IMR-90 (cell line): ENCODE measurements around the gene ITIH4. TPM values are rescaled to one million over a fixed set of nuclear protein-coding genes. Genes with fewer than 3 reads are reported as not detected.

Source experiments
- ATAC-seq: fragments of 200-7000 bp; cut with Tn5 transposase; 2 replicates; pipeline ENCODE4 v1.9.1; 2020; ENCODE audit warnings: low read depth, mild to moderate bottlenecking, moderate library complexity
- BruUV-seq: library from RNA; stranded (reverse); fragments of 400-500 nt; replicated peaks from 2 replicates; lab custom pipeline; 2021; lab: Mats Ljungman, UMichigan
- CTCF ChIA-PET: fragments of 300-600 bp; formaldehyde crosslinking; extraction: SDS; loops from one replicate; lab custom pipeline; 2021; ENCODE audit warnings: antibody characterized with exemption; lab: Yijun Ruan, JAX
- POLR2A ChIA-PET: fragments of 300-600 bp; sonication (Branson Sonifier 250); formaldehyde crosslinking; loops from one replicate; lab custom pipeline; 2022; ENCODE audit warnings: antibody characterized with exemption; ENCODE audit not compliant: unreplicated experiment; lab: Charles Lee
- DNase-seq: peaks from one replicate; pipeline ENCODE4 v3.0.0; 2013
- H2AFZ ChIP-seq: replicated peaks from 2 replicates; pipeline ENCODE3; 2013; ENCODE audit warnings: low read length, mild to moderate bottlenecking; ENCODE audit not compliant: poor library complexity
- H2AK5ac ChIP-seq: 2 replicates; pipeline ENCODE4 v1.6.1; 2013; ENCODE audit warnings: low read depth, low read length, inconsistent platforms
- H2AK9ac ChIP-seq: replicated peaks from 2 replicates; pipeline ENCODE3; 2013; ENCODE audit warnings: mild to moderate bottlenecking, low read depth, low read length, moderate library complexity; ENCODE audit not compliant: poor library complexity
- H2BK120ac ChIP-seq: 2 replicates; pipeline ENCODE4 v1.6.1; 2013; ENCODE audit warnings: low read depth, low read length, inconsistent platforms
- H2BK15ac ChIP-seq: 3 replicates; pipeline ENCODE4 v1.6.1; 2013; ENCODE audit warnings: low read depth, low read length, inconsistent platforms
- H2BK20ac ChIP-seq: 2 replicates; pipeline ENCODE4 v1.6.1; 2013; ENCODE audit warnings: low read depth, mild to moderate bottlenecking, inconsistent platforms, low read length, moderate library complexity
- H2BK5ac ChIP-seq: 2 replicates; pipeline ENCODE4 v1.6.1; 2013; ENCODE audit warnings: mild to moderate bottlenecking, low read depth, low read length, inconsistent platforms; ENCODE audit not compliant: poor library complexity, severe bottlenecking
- H3K14ac ChIP-seq: replicated peaks from 2 replicates; pipeline ENCODE4 v1.6.1; 2013; ENCODE audit warnings: low read depth, low read length, inconsistent platforms
- H3K18ac ChIP-seq: 2 replicates; pipeline ENCODE4 v1.6.1; 2013; ENCODE audit warnings: low read depth, low read length, control low read depth
- H3K23ac ChIP-seq: 2 replicates; pipeline ENCODE4 v1.6.1; 2013; ENCODE audit warnings: low read depth, low read length, inconsistent platforms
- H3K27ac ChIP-seq: 2 replicates; pipeline ENCODE4 v1.5.1; 2013; ENCODE audit warnings: mild to moderate bottlenecking, control low read depth, low read length; ENCODE audit not compliant: insufficient read depth
- H3K27me3 ChIP-seq: 2 replicates; pipeline ENCODE4 v1.6.1; 2013; ENCODE audit warnings: low read length; ENCODE audit not compliant: control insufficient read depth, insufficient read depth
- H3K36me3 ChIP-seq: 2 replicates; pipeline ENCODE4 v1.6.1; 2013; ENCODE audit warnings: low read length, mixed read lengths; ENCODE audit not compliant: control insufficient read depth, insufficient read depth
- H3K4ac ChIP-seq: 2 replicates; pipeline ENCODE4 v1.6.1; 2013; ENCODE audit warnings: low read depth, low read length, inconsistent platforms
- H3K4me1 ChIP-seq: 2 replicates; pipeline ENCODE4 v1.6.1; 2013; ENCODE audit warnings: low read length, mixed read lengths; ENCODE audit not compliant: control insufficient read depth, insufficient read depth
- H3K4me2 ChIP-seq: 2 replicates; pipeline ENCODE4 v1.6.1; 2013; ENCODE audit warnings: low read depth, mild to moderate bottlenecking, control low read depth, low read length, moderate library complexity
- H3K4me3 ChIP-seq: 2 replicates; pipeline ENCODE4 v1.5.1; 2013; ENCODE audit warnings: low read depth, mild to moderate bottlenecking, control low read depth, low read length, moderate library complexity; ENCODE audit not compliant: insufficient read depth
- H3K56ac ChIP-seq: 2 replicates; pipeline ENCODE4 v1.6.1; 2013; ENCODE audit warnings: low read length, inconsistent platforms; ENCODE audit not compliant: insufficient read depth; ENCODE audit errors: extremely low read depth
- H3K79me1 ChIP-seq, 2 experiments: 2 replicates each; pipeline ENCODE4 v1.6.1; 2013; ENCODE audit warnings: low read length in 2 of 2, inconsistent platforms in 1 of 2, low read depth in 1 of 2
- H3K9ac ChIP-seq: 2 replicates; pipeline ENCODE4 v1.6.1; 2013; ENCODE audit warnings: low read depth, low read length, control low read depth
- H3K9me1 ChIP-seq: 2 replicates; pipeline ENCODE4 v1.6.1; 2013; ENCODE audit warnings: low read length, inconsistent platforms; ENCODE audit not compliant: insufficient read depth
- H3K9me3 ChIP-seq: 2 replicates; pipeline ENCODE4 v1.6.1; 2013; ENCODE audit warnings: low read length; ENCODE audit not compliant: control insufficient read depth, insufficient read depth
- H4K20me1 ChIP-seq: 2 replicates; pipeline ENCODE4 v1.6.1; 2013; ENCODE audit warnings: low read length, inconsistent platforms; ENCODE audit not compliant: insufficient read depth
- H4K5ac ChIP-seq: 2 replicates; pipeline ENCODE4 v1.6.1; 2013; ENCODE audit warnings: mild to moderate bottlenecking, low read depth, low read length, control low read depth
- H4K8ac ChIP-seq, 2 experiments: 2 replicates each; pipeline ENCODE4 v1.6.1; 2013; ENCODE audit warnings: low read depth in 2 of 2, low read length in 2 of 2, control low read depth in 1 of 2, inconsistent platforms in 1 of 2
- H4K91ac ChIP-seq: 2 replicates; pipeline ENCODE4 v1.6.1; 2013; ENCODE audit warnings: low read depth, low read length, inconsistent platforms; ENCODE audit not compliant: insufficient read depth
- BHLHE40 ChIP-seq: fragments of 150-350 bp; IDR thresholded peaks from 2 replicates; pipeline ENCODE4 v1.6.1; 2016; ENCODE audit warnings: mild to moderate bottlenecking, low read depth, low read length
- CTCF ChIP-seq: conservative IDR thresholded peaks from 2 replicates; pipeline ENCODE4 v1.5.1; 2012; ENCODE audit warnings: mild to moderate bottlenecking, low read depth, low read length, improper control_type of control experiment
- FOS ChIP-seq: fragments of 150-350 bp; IDR thresholded peaks from 2 replicates; pipeline ENCODE4 v1.6.1; 2016; ENCODE audit warnings: low read depth, low read length
- MAFK ChIP-seq: IDR thresholded peaks from 2 replicates; pipeline ENCODE4 v1.6.1; 2012; ENCODE audit warnings: low read depth, low read length, improper control_type of control experiment
- POLR2A ChIP-seq: IDR thresholded peaks from 2 replicates; pipeline ENCODE4 v1.6.1; 2012; ENCODE audit warnings: mild to moderate bottlenecking, low read depth, low read length
- RFX5 ChIP-seq: IDR thresholded peaks from 2 replicates; pipeline ENCODE4 v1.8.0; 2012; ENCODE audit warnings: low read depth, mild to moderate bottlenecking, low read length, moderate library complexity
- SMC3 ChIP-seq: fragments of 150-350 bp; IDR thresholded peaks from 2 replicates; pipeline ENCODE4 v1.6.1; 2016; ENCODE audit warnings: low read depth, mild to moderate bottlenecking, antibody characterized with exemption, low read length, moderate library complexity
- USF2 ChIP-seq: fragments of 150-350 bp; IDR thresholded peaks from 2 replicates; pipeline ENCODE4 v1.6.1; 2017; ENCODE audit warnings: mild to moderate bottlenecking, antibody characterized with exemption, low read length, low read depth
- WGBS, 2 experiments: methylation state at CpG; one replicate each; pipeline versions ENCODE4 v1.1.5 to v1.1.7; 2013; ENCODE audit warnings: missing lambda C conversion rate in 2 of 2; ENCODE audit not compliant: insufficient read length in 1 of 2; ENCODE audit errors: extremely low coverage in 2 of 2; 5-methylcytosine and 5-hydroxymethylcytosine counted together
- dilution Hi-C: fragments of 300-500 bp; cut with HindIII; formaldehyde crosslinking; loops from one replicate; pipeline ENCODE4 v1.14.3; 2018; ENCODE audit warnings: low sequenced_read_pairs; ENCODE audit not compliant: unreplicated experiment
- in situ Hi-C: fragments of 300-500 bp; cut with MboI; formaldehyde crosslinking; loops from 3 replicates; pipeline ENCODE4 v1.14.3; 2019; ENCODE audit warnings: low sequenced_read_pairs, inconsistent platforms, mixed read lengths
- intact Hi-C: fragments of 100-400 bp; cut with micrococcal nuclease; formaldehyde crosslinking; loops from 2 replicates; pipeline ENCODE4 v1.10.0; 2022
- polyA plus RNA-seq, 3 experiments: library from polyadenylated mRNA; depleted of rRNA; stranded (reverse); fragments of >200 nt; gene quantifications; 2 replicates each; pipeline ENCODE4 v1.2.3, GENCODE V29; 2012; ENCODE audit warnings: low replicate concordance in 1 of 3
- total RNA-seq: library from RNA; depleted of rRNA; stranded (reverse); fragments of >200 nt; gene quantifications from 2 replicates; pipeline ENCODE4 v1.2.3, GENCODE V29; 2012

ITIH4 gene
- total and polyA plus RNA-seq, 2 of the 4 experiments (the other 2 are of a cell fraction) = 0.26 to 0.36 TPM

- in situ Hi-C loops = no loop called here
- Histone ChIP-seq H2AK9ac (no peak overlapping the region), H3K9ac (no peak overlapping the region), H2AFZ (no peak overlapping the region), H3K4me3 (no peak overlapping the region), H4K91ac (no peak overlapping the region), H2BK15ac (no peak overlapping the region), H2BK120ac (no peak overlapping the region), H3K4me2 (no peak overlapping the region), H4K5ac (no peak overlapping the region), H2BK20ac (no peak overlapping the region), H3K4ac (no peak overlapping the region), H2AK5ac (no peak overlapping the region), H3K56ac (no peak overlapping the region), H3K14ac (no peak overlapping the region), H3K4me1 (peaks cover 1% of the 10 kb centered on the region; the same call in 1 of the 2 replicates), H4K8ac (no peak overlapping the region), H3K79me1 (no peaks in the 10 kb centered on the region), H3K27ac (no peak overlapping the region), H3K36me3 (no peaks in the 10 kb centered on the region), H3K18ac (no peak overlapping the region), H3K9me1 (no peaks in the 10 kb centered on the region), H3K9me3 (no peaks in the 10 kb centered on the region), H3K27me3 (peaks cover 19% of the 10 kb centered on the region; the same call in 1 of the 2 replicates), H3K23ac (no peak overlapping the region), H2BK5ac (no peak overlapping the region), H4K20me1 (no peaks in the 10 kb centered on the region)
- no peak for ATAC-seq
- TF ChIP-seq SMC3 (no peak), CTCF (no peak), RFX5 (no peak), BHLHE40 (no peak), MAFK (no peak), POLR2A (no peak), USF2 (no peak), FOS (no peak)
- dilution Hi-C loops = no loop called here
- POLR2A ChIA-PET = no interaction called here
- CTCF ChIA-PET = no interaction called here
- intact Hi-C loops = no loop called here
- no peak for DNase-seq
- WGBS, 2 experiments = 20% methylated on average over 2 of the region's 9 CpGs; no CpG with 5 or more reads in 1 of the 2 experiments
- no TSS peak for BruUV-seq
Observed at GRCh38 chr3:52795298-52795900, 35.1 kb downstream of the ITIH4 start.
